Right lobe of liver (tissue), 6 donors: ENCODE results near the gene IGFBP2. TPM values are rescaled to one million over a fixed set of nuclear protein-coding genes. Genes with fewer than 3 reads are reported as not detected.

Experiments
- ATAC-seq, 4 donors: fragments of 200-7000 bp; cut with Tn5 transposase; one replicate each; pipeline ENCODE4 v1.9.1; 2020; ENCODE audit warnings: mild to moderate bottlenecking in 4 of 4, moderate library complexity in 4 of 4
- DNase-seq, 3 donors: peaks; one replicate each; pipeline ENCODE4 v3.0.0-alpha.2; 2020
- H3K27ac ChIP-seq, 3 donors: fragments of 200-600 bp; one replicate each; pipeline ENCODE4 v1.8.0; 2022
- H3K27me3 ChIP-seq, 2 donors: fragments of 200-600 bp; one replicate each; pipeline ENCODE4 v1.8.0; 2022
- H3K36me3 ChIP-seq, 4 donors: fragments of 200-600 bp; sonication (generic) in 1 of 4; one replicate each; pipeline versions ENCODE4 v1.5.1 to v1.8.0; 2017 to 2022; ENCODE audit warnings: control low read depth in 1 of 4
- H3K4me1 ChIP-seq, 4 donors: fragments of 200-600 bp; sonication (generic) in 1 of 4; one replicate each; pipeline versions ENCODE4 v1.5.1 to v1.8.0; 2017 to 2022; ENCODE audit warnings: control low read depth in 1 of 4
- H3K4me3 ChIP-seq, 3 donors: fragments of 200-600 bp; one replicate each; pipeline ENCODE4 v1.8.0; 2022
- H3K9me3 ChIP-seq, 4 donors: fragments of 200-600 bp; sonication (generic) in 1 of 4; one replicate each; pipeline versions ENCODE4 v1.5.1 to v1.8.0; 2017 to 2022; ENCODE audit warnings: control low read depth in 1 of 4
- POLR2A ChIP-seq: fragments of 450-650 bp; IDR thresholded peaks from one replicate; pipeline ENCODE4 v1.6.1; 2017; ENCODE audit warnings: antibody characterized with exemption, mild to moderate bottlenecking
- WGBS: methylation state at CpG from one replicate; pipeline ENCODE4 v1.1.6; 2018; ENCODE audit warnings: low coverage, low lambda C conversion rate; ENCODE audit not compliant: insufficient coverage; ENCODE audit errors: missing lambda C conversion rate; 5-methylcytosine and 5-hydroxymethylcytosine counted together
- intact Hi-C, 2 donors: fragments of 100-400 bp; cut with DNase I; formaldehyde crosslinking; loops; one replicate each; pipeline versions ENCODE4 v1.11.2 to v1.14.1; 2022
- total RNA-seq, 6 experiments: library from RNA; depleted of rRNA in 2 of 6; stranded (reverse); fragments of >200 nt in 2 of 6; fragmentation: NEBNext Ultra II Directional in 3 of 6; extraction: Animal tissue kit (Norgen Biotek cat#: 25700) in 3 of 6; gene quantifications; one replicate each; pipeline versions ENCODE4 v1.1.0 to v1.2.4, GENCODE V29; 2016 to 2023
- TF ChIP-seq, protein P1 (sequence below), 4 donors: fragments of 200-600 bp in 3 of 4; fragments of 450-650 bp in 1 of 4; IDR thresholded peaks; one replicate each; pipeline versions ENCODE4 v1.5.1 to v1.8.0; 2016 to 2022; ENCODE audit warnings: antibody characterized with exemption in 4 of 4, mild to moderate bottlenecking in 2 of 4
- donor health status: DM: no; HTN: yes; CAD: no.
- donor health status: DM: no; HTN: no; CAD: no.
- donor health status: DM: no; HTN: no; CAD: no.
- donor health status: DM: no; HTN: yes; CAD: no.
- donor health status: DM: no; HTN: yes; CAD: no.

Gene IGFBP2
- total RNA-seq, 6 experiments from 2014 or later, result 276 to 1,091 (median 406) TPM

- TF ChIP-seq, protein P1, sequence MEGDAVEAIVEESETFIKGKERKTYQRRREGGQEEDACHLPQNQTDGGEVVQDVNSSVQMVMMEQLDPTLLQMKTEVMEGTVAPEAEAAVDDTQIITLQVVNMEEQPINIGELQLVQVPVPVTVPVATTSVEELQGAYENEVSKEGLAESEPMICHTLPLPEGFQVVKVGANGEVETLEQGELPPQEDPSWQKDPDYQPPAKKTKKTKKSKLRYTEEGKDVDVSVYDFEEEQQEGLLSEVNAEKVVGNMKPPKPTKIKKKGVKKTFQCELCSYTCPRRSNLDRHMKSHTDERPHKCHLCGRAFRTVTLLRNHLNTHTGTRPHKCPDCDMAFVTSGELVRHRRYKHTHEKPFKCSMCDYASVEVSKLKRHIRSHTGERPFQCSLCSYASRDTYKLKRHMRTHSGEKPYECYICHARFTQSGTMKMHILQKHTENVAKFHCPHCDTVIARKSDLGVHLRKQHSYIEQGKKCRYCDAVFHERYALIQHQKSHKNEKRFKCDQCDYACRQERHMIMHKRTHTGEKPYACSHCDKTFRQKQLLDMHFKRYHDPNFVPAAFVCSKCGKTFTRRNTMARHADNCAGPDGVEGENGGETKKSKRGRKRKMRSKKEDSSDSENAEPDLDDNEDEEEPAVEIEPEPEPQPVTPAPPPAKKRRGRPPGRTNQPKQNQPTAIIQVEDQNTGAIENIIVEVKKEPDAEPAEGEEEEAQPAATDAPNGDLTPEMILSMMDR (IDR thresholded peaks at IDR 0.05), result no peak
- TF ChIP-seq POLR2A, result no peak
- H3K4me3 ChIP-seq, result no peak overlapping the region
- no peaks in the 10 kb centered on the region for H3K36me3 ChIP-seq
- intact Hi-C loops, result loop anchor here in 1 of 2 donors (10.0 kb wide), 1 partner anchor 1040 kb away; no protein-coding TSS in a partner anchor
- no peaks in the 10 kb centered on the region for H3K9me3 ChIP-seq
- 63% methylated on average over 5 of the region's 9 CpGs for WGBS
- no peaks in the 10 kb centered on the region for H3K27me3 ChIP-seq
- DNase-seq, result no peak
- no peak for ATAC-seq
- no peaks in the 10 kb centered on the region for H3K4me1 ChIP-seq
- H3K27ac ChIP-seq, result no peak overlapping the region
These were observed 41.2 kb downstream of the IGFBP2 start for GRCh38 chr2:216674376-216674775.

GRCh38 chr2:216676630-216677029 is 43.4 kb downstream of the IGFBP2 start:
- Histone ChIP-seq H3K27ac (no peak overlapping the region), H3K9me3 (no peaks in the 10 kb centered on the region), H3K4me3 (no peak overlapping the region), H3K4me1 (no peaks in the 10 kb centered on the region), H3K36me3 (no peaks in the 10 kb centered on the region), H3K27me3 (no peaks in the 10 kb centered on the region)
- TF ChIP-seq POLR2A, result no peak
- TF ChIP-seq, protein P1 (IDR thresholded peaks at IDR 0.05), result no peak
- DNase-seq (no peak), ATAC-seq (no peak)
- intact Hi-C loops, result loop anchor here in 1 of 2 donors (10.0 kb wide), 1 partner anchor 1038 kb away; no protein-coding TSS in a partner anchor
- WGBS, result 79% methylated on average over 13 of the region's 17 CpGs

- DNase-seq, result no peak
- WGBS, result 73% methylated on average over 8 of the region's 9 CpGs
- H3K27ac ChIP-seq, result no peak overlapping the region
- intact Hi-C loops, result loop anchor here in 1 of 2 donors (10.0 kb wide), 1 partner anchor 1037 kb away; no protein-coding TSS in a partner anchor
- TF ChIP-seq, protein P1 (IDR thresholded peaks at IDR 0.05), result no peak
- no peak for TF ChIP-seq POLR2A
- H3K36me3 ChIP-seq, result no peaks in the 10 kb centered on the region
- H3K4me1 ChIP-seq, result no peaks in the 10 kb centered on the region
- no peaks in the 10 kb centered on the region for H3K27me3 ChIP-seq
- H3K4me3 ChIP-seq, result no peak overlapping the region
- no peak for ATAC-seq
- H3K9me3 ChIP-seq, result no peaks in the 10 kb centered on the region
These were observed 44.3 kb downstream of the IGFBP2 start for GRCh38 chr2:216677439-216678097.

DNA sequence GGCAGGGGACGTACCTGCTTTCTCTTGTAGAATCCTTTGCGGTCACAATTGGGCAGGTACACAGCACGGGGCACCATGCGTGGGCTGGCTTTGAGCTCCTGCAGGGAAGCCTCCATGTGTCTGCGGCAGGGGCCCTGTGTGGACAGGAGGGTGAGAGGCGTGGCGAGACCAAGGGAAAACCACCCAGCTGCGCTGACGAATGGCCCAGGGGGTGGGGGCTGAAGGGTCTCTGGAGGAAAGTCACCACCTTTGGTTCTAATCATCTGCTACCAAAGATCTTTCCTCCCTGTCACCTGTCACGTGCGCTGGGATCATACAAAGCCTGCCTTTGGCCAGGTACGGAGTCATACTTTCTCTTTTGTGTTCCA is 44.9 kb downstream of the IGFBP2 start:
- 100% methylated on average over 3 of the region's 12 CpGs for WGBS
- no peak overlapping the region for H3K27ac ChIP-seq
- no peak for DNase-seq

More for the DNA sequence above, 44.9 kb downstream of the IGFBP2 start:
- TF ChIP-seq, protein P1 (IDR thresholded peaks at IDR 0.05), result no peak
- TF ChIP-seq POLR2A, result no peak
- ATAC-seq, result no peak
- Histone ChIP-seq H3K4me1 (no peaks in the 10 kb centered on the region), H3K9me3 (no peaks in the 10 kb centered on the region), H3K36me3 (no peaks in the 10 kb centered on the region), H3K27me3 (no peaks in the 10 kb centered on the region), H3K4me3 (no peak overlapping the region)
- intact Hi-C loops, result loop anchor here in 1 of 2 donors (10.0 kb wide), 1 partner anchor 1037 kb away; no protein-coding TSS in a partner anchor
